Measurements from ENCODE around the gene PPOX. TPM values are rescaled to one million over a fixed set of nuclear protein-coding genes. Genes with fewer than 3 reads are reported as not detected.

PPOX gene
- total RNA-seq: 10.1 and 16.5 TPM in 2 replicates

GRCh38 chr1:161165742-161166668, at the start of gene PPOX:
TSS of gene PPOX (plus strand) at chr1:161166426. CDS start at chr1:161166848, 422 bp downstream.

GRCh38 chr1:161117759-161118581, 48.3 kb upstream of the PPOX start, which contains the start of the genes NIT1 and PFDN2:
TSS of gene NIT1 (plus strand) at chr1:161118105. CDS start at chr1:161118177, 72 bp downstream.
TSS of gene PFDN2 (minus strand) at chr1:161118037. CDS start at chr1:161118026, 11 bp downstream.

GRCh38 chr1:161132410-161133219, 33.6 kb upstream of the PPOX start, which contains the start of gene DEDD:
TSS of gene DEDD (minus strand) at chr1:161132667. CDS start at chr1:161124462, 8,205 bp downstream.

GRCh38 chr1:161153682-161154337, 12.4 kb upstream of the PPOX start, which contains the start of gene UFC1:
TSS of gene UFC1 (plus strand) at chr1:161153978. CDS start at chr1:161153998, 20 bp downstream.

GRCh38 chr1:161159087-161159912, 6.9 kb upstream of the PPOX start, which contains the start of gene USP21:
TSS of gene USP21 (plus strand) at chr1:161159500. CDS start at chr1:161160641, 1,141 bp downstream.

GRCh38 chr1:161177112-161177935, 11.1 kb downstream of the PPOX start, which contains the start of gene B4GALT3:
TSS of gene B4GALT3 (minus strand) at chr1:161177507. CDS start at chr1:161176060, 1,447 bp downstream.

GRCh38 chr1:161198897-161199431, 32.7 kb downstream of the PPOX start, which contains the start of gene ADAMTS4:
TSS of gene ADAMTS4 (minus strand) at chr1:161199054. CDS start at chr1:161198627, 427 bp downstream.

GRCh38 chr1:161201836-161202712, 35.8 kb downstream of the PPOX start, which contains the start of gene NDUFS2:
TSS of gene NDUFS2 (plus strand) at chr1:161202367. CDS start at chr1:161202386, 19 bp downstream.

GRCh38 chr1:161215076-161215475, 48.9 kb downstream of the PPOX start, which contains the start of gene FCER1G:
TSS of gene FCER1G (plus strand) at chr1:161215295. CDS start at chr1:161215322, 27 bp downstream.

Small RNA genes lying within 50 kb of the gene (small RNA-seq; reads per million reads assigned to genes)
- gene RF01225 (ENCODE audit: low replicate concordance): not detected

Other genes with a start within 250 kb of the PPOX start
- gene ITLN2, start 211.6 kb upstream of the PPOX start, total RNA-seq: not detected in 2 replicates
- gene F11R, start 145.3 kb upstream of the PPOX start, total RNA-seq: 3.7 and 12.7 TPM in 2 replicates
- 5.7 and 6.7 TPM in 2 replicates for gene TSTD1, start 127.5 kb upstream of the PPOX start, total RNA-seq
- gene USF1, start 120.4 kb upstream of the PPOX start, total RNA-seq: 51.0 and 92.8 TPM in 2 replicates
- under 0.01 TPM in 1 of 2 replicates, not detected in the other for gene ARHGAP30, start 96.5 kb upstream of the PPOX start, total RNA-seq
- 1.1 and 2.6 TPM in 2 replicates for gene NECTIN4, start 76.9 kb upstream of the PPOX start, total RNA-seq
- gene KLHDC9, start 68.1 kb upstream of the PPOX start, total RNA-seq: 0.66 and 1.1 TPM in 2 replicates
- 29.8 and 78.3 TPM in 2 replicates for gene PFDN2, start 48.4 kb upstream of the PPOX start, total RNA-seq
- 23.2 and 34.6 TPM in 2 replicates for gene NIT1, start 48.3 kb upstream of the PPOX start, total RNA-seq
- gene DEDD, start 33.8 kb upstream of the PPOX start, total RNA-seq: 31.5 and 35.9 TPM in 2 replicates
- 66.7 and 120 TPM in 2 replicates for gene UFC1, start 12.4 kb upstream of the PPOX start, total RNA-seq
- 10.7 and 12.0 TPM in 2 replicates for gene USP21, start 6.9 kb upstream of the PPOX start, total RNA-seq
- 33.9 and 34.1 TPM in 2 replicates for gene B4GALT3, start 11.1 kb downstream of the PPOX start, total RNA-seq
- 4.2 and 27.5 TPM in 2 replicates for gene ADAMTS4, start 32.6 kb downstream of the PPOX start, total RNA-seq
- 101 and 115 TPM in 2 replicates for gene NDUFS2, start 35.9 kb downstream of the PPOX start, total RNA-seq
- gene FCER1G, start 48.9 kb downstream of the PPOX start, total RNA-seq: not detected in 2 replicates
- not detected in 2 replicates for gene APOA2, start 57.2 kb downstream of the PPOX start, total RNA-seq
- gene TOMM40L, start 59.6 kb downstream of the PPOX start, total RNA-seq: 6.6 and 15.3 TPM in 2 replicates
- gene NR1I3, start 71.8 kb downstream of the PPOX start, total RNA-seq: not detected in 2 replicates
- gene PCP4L1, start 92.3 kb downstream of the PPOX start, total RNA-seq: not detected in 2 replicates
- gene MPZ, start 143.5 kb downstream of the PPOX start, total RNA-seq: 0.44 and 1.1 TPM in 2 replicates
- gene SDHC, start 148.0 kb downstream of the PPOX start, total RNA-seq: 33.6 and 49.0 TPM in 2 replicates
- gene CFAP126, start 201.4 kb downstream of the PPOX start, total RNA-seq: not detected in 2 replicates